ENCODE measurements around the gene EGLN3.

The EGLN3 gene

DNA sequence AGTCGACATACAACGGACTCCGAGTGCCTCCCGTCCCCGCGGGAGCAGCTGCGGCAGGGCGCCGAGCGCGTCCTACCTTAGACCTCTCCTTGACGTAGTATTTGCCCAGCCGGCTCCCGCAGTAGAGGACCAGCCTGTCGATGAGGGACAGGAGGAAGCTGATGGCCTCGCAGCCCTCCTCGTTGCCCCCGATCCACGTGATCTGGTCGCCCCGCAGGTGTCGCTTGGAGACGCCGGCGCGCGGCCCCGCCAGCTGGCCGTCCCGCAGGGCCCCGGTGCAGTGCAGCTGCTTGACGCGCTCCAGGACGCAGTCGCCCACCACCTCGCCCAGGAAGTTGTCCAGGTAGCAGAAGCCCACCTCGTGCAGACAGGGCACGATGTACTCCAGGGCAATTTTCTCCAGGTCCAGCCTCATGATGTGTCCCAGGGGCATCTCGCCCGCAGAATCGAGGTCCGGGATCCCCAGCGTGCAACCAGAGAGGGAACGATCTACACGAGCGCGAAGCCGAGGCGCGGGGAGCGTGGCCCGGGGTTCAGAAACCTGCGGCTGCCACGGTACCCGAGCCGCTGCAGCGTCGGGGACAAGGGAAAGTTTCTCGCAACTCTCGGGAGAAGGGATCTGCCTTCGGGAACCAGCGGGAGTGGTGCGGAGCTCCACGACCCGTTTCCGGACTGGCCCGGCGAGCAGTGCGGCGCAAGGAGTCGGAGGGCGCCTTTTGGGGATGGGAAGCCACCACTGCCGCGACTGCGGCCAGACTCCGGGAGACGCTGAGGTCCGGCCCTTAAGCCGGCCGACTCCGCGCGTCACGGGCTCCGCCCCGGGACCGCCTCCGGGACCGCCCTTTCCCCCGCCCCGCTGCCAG is at the start of gene EGLN3:
Gene EGLN3 (minus strand): TSS at position 755 of the 863 bp plus-strand sequence. CDS start 322 bp downstream, at position 433.
- TF ChIP-seq, protein P1, sequence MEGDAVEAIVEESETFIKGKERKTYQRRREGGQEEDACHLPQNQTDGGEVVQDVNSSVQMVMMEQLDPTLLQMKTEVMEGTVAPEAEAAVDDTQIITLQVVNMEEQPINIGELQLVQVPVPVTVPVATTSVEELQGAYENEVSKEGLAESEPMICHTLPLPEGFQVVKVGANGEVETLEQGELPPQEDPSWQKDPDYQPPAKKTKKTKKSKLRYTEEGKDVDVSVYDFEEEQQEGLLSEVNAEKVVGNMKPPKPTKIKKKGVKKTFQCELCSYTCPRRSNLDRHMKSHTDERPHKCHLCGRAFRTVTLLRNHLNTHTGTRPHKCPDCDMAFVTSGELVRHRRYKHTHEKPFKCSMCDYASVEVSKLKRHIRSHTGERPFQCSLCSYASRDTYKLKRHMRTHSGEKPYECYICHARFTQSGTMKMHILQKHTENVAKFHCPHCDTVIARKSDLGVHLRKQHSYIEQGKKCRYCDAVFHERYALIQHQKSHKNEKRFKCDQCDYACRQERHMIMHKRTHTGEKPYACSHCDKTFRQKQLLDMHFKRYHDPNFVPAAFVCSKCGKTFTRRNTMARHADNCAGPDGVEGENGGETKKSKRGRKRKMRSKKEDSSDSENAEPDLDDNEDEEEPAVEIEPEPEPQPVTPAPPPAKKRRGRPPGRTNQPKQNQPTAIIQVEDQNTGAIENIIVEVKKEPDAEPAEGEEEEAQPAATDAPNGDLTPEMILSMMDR (conservative IDR thresholded peaks at IDR 0.05): no peak
- peak within 1 kb of the TSS; percentile 53; the same call in 1 of the 2 replicates for H3K27ac ChIP-seq

DNA sequence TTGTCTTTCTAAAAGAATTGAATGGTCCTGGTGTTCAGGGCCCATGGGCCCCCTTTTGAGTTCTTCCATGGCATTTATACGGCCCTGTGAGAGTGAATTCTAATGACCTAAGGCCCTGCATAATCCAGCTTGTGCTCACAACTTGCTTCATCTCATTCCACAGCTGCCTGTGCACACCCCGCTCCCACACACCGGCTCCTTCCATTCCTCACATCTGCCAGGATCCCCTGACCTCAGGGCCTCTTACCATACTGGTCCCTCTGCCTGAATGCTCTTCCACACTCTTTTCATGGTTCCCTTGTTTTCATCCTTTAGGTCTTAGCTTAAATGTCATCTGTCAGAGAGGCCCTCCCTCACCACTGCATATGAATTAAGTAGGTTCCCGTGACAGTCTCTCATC is 49.5 kb upstream of the EGLN3 start:
- H3K27ac ChIP-seq: no peak overlapping the region
- TF ChIP-seq, protein P1 (conservative IDR thresholded peaks at IDR 0.05): no peak

DNA sequence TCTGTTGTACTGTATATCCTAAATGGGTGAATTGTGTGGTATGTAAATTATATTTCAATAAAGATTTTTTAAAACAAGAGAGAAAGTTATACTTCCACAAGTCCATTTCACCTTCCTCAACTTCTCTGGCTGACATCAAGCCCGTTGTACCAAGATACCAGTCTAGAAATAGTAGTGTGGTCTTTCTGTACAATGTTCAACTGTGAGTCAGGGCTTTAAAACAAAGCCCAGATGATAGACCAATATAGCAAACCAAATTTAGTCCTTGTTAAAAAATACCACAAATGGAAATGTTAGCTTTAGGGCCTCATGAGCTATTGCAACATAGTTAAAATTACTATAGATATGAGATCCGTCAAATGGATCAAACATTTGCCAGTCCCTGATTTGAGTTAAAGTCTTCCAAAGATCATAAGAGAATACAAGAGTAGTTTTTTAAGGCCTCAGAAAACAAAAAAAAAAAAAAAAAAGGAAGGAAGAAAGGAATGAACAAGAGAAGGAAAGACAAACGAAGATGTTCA is 49.0 kb upstream of the EGLN3 start:
- no peak overlapping the region for H3K27ac ChIP-seq
- TF ChIP-seq, protein P1 (conservative IDR thresholded peaks at IDR 0.05): no peak

DNA sequence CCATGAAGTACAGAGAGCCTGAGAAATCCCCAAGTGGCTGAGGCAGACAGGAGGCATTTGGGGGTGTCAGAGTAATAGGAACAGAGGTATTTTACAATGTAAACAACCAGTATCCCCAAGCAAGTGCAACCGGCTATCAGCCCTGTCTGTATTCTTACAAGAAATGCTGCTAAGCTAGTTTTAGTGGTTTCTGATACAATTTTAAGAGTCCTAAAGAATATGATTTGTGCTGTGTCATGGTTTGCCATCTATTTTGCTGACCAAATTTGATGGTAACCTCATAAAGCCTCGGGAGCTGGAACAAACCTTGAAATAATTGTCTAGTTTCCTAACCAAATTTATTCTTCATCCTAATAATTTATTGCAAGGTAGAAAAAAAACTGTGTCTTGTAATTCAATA is 46.7 kb upstream of the EGLN3 start:
- TF ChIP-seq, protein P1 (conservative IDR thresholded peaks at IDR 0.05): no peak
- H3K27ac ChIP-seq: no peak overlapping the region

DNA sequence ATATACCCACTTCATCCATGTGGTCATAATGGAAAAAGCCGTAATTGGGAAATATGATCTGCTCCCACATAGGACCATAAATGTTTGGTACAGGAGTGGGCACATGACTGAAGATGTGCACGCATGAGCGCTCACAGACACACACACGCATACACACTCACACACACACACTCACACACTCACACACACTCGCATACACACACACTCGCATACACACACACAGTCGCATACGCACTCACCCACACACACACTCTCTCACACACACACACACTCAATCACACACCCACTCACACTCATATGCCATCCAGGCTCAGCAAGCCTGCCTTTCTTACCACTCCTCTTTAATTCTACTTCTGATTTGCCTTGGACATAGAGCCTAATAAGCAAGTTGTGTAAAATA is 45.6 kb upstream of the EGLN3 start:
- TF ChIP-seq, protein P1 (conservative IDR thresholded peaks at IDR 0.05): no peak
- H3K27ac ChIP-seq: no peak overlapping the region

DNA sequence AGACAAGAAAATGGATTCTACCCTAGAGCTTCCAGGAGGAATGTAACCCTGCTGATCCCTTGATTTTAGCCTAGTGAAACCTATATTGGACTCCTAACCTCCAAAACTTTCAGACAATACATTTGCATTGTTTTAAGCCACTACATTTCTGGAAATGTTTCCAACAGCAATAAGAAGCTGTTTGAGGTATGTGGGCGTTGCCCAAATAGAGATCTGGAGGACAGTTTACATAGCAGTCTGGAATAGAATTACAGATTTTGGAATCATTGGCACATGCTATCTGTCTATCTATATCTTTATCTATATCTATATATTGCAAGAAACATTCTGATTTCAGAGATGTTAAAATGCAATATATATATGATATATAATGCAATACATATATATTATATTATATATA is 42.4 kb upstream of the EGLN3 start:
- H3K27ac ChIP-seq: no peak overlapping the region
- TF ChIP-seq, protein P1 (conservative IDR thresholded peaks at IDR 0.05): no peak

DNA sequence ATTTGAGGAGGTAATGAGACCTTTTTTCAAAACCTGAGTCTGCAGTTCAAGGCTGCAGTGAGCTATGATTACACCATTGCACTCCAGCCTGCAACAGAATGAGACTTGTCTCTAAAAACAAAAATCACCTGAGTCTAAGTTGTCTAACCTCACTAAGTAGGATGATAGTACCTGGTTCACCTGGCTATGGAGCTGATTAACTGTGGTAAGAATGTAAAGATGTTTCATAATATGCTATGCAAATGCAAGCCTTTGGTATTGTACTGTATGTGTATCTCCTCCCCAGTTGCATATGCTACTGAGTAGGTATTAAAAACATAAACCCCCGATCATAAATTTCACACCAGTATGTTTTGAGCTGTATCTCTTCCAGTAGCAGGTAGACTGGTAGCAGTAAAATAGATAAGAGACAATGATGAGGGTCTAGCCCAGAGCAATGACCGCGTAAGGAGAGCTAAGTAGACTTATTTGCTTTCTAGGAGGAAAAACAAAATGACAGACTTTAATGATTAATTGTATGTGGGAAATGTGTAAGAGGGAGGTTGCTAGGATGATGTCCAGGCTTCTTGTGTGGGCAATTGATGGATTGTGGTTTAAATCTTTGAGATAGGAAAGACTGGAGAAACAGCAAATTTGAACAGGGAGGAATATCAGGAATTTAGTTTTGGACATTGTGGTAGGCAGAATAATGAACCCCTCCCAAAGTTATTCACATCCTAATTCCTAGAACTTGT is 41.6 kb upstream of the EGLN3 start:
- TF ChIP-seq, protein P1 (conservative IDR thresholded peaks at IDR 0.05): no peak
- H3K27ac ChIP-seq: no peak overlapping the region

Data from VCaP (cell line).